Esophagus squamous epithelium (tissue), 4 donors: ENCODE results near the gene UTP11.

Experiments
- CTCF ChIP-seq, 6 experiments: fragments of 450-650 bp in 4 of 6; fragments of 200-600 bp in 2 of 6; sonication (generic) in 2 of 6; IDR thresholded peaks; one replicate each; pipeline ENCODE4 v1.5.1; 2016 to 2019; ENCODE audit warnings: antibody characterized with exemption in 6 of 6, mild to moderate bottlenecking in 4 of 6, moderate library complexity in 4 of 6
- POLR2A ChIP-seq, 4 donors: fragments of 450-650 bp; IDR thresholded peaks; one replicate each; pipeline ENCODE4 v1.6.1; 2017; ENCODE audit warnings: antibody characterized with exemption in 4 of 4, mild to moderate bottlenecking in 4 of 4, moderate library complexity in 3 of 4

GRCh38 chr1:37997256-37998088 lies 15.1 kb upstream of the UTP11 start:
- TF ChIP-seq POLR2A (IDR thresholded peaks at IDR 0.05): no peak
- TF ChIP-seq CTCF (IDR thresholded peaks at IDR 0.05): no peak
